ENCODE data around the gene PIP4P1.

Gene PIP4P1

DNA sequence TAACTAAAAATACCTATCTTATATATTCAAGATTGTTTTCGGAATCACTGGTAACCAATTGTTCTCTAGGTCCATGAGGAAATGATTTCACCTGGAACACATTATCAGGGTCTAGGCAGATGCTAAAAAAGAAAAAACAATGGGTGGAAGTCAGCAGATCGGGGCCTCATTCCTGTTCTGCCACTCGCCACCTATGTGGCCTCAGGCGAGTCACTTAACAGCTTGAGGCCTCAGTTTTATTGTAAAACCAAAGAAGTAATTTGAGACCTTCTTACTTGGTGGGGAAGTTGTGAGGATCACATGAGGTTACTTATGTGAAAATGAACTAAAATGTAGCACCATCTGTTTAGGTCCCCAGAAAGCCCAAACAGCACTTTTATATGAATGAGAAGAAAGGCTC, 37.9 kb upstream of the PIP4P1 start:
- DNase-seq (ENCODE audit: insufficient read length, low spot score), result no peak
- TF ChIP-seq, protein P1, sequence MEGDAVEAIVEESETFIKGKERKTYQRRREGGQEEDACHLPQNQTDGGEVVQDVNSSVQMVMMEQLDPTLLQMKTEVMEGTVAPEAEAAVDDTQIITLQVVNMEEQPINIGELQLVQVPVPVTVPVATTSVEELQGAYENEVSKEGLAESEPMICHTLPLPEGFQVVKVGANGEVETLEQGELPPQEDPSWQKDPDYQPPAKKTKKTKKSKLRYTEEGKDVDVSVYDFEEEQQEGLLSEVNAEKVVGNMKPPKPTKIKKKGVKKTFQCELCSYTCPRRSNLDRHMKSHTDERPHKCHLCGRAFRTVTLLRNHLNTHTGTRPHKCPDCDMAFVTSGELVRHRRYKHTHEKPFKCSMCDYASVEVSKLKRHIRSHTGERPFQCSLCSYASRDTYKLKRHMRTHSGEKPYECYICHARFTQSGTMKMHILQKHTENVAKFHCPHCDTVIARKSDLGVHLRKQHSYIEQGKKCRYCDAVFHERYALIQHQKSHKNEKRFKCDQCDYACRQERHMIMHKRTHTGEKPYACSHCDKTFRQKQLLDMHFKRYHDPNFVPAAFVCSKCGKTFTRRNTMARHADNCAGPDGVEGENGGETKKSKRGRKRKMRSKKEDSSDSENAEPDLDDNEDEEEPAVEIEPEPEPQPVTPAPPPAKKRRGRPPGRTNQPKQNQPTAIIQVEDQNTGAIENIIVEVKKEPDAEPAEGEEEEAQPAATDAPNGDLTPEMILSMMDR (IDR thresholded peaks at IDR 0.05; ENCODE audit: insufficient read depth, missing control alignments), result no peak
- FAIRE-seq, result no peak

DNA sequence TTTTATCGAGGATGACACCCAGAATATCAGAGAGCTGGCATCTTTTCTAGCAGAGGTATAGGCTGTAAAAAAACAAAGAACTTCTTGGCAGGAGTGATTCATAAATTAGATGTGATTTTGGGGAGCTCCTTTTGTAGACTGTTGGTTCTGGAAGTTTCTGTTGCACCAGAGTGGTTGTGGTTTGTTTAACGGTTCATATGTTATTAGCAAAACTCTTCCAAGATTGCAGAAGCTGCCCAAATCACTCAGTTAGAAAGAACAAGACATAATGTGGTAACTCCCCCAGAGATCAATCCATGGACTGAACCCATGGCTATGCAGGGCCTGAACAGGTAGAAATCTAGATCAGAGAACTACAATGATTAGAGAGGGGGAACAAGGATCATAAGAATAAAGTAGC, 37.4 kb upstream of the PIP4P1 start:
- TF ChIP-seq, protein P1 (IDR thresholded peaks at IDR 0.05; ENCODE audit: insufficient read depth, missing control alignments), result no peak
- FAIRE-seq, result no peak
- DNase-seq (ENCODE audit: insufficient read length, low spot score), result no peak

DNA sequence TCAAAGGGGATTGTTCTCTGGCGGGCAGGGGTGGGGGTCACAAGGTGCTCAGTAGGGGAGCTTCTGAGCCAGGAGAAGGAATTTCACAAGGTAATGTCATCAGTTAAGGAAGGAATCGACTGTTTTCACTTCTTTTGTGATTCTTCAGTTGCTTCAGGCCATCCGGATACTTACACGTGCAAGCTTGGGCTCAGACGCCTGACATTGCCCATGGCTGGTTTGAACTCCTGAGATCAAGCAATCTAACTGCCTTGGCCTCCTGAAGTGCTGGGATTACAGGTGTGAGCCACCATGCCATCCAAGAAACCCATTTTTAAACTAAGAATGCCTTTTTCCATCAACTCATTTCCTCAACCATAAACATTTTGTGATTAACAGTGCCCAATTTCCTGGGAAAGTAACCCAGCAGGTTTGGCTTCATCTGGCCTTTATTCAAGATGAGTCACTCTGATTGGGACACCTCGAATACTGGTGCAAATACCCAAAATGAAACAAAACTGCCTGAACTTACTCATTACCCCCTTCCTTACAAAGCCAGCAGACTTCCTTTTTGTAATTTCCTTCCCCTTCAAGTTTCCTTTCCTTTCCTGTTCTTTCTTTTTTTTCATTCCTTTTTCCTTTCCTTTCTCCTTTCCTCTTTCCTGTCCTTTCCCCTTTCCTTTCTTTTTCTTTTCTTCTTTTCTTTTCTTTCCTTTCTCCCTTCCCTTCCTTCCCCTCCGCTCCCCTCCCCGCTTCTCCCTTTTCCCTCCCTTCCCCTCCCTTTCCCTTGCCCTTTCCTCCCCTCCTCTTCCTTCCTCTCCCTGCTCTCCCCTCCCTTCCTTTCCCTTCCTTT, 33.9 kb upstream of the PIP4P1 start:
- TF ChIP-seq, protein P1 (IDR thresholded peaks at IDR 0.05; ENCODE audit: insufficient read depth, missing control alignments), result no peak
- DNase-seq (ENCODE audit: insufficient read length, low spot score), result no peak
- no peak for FAIRE-seq

DNA sequence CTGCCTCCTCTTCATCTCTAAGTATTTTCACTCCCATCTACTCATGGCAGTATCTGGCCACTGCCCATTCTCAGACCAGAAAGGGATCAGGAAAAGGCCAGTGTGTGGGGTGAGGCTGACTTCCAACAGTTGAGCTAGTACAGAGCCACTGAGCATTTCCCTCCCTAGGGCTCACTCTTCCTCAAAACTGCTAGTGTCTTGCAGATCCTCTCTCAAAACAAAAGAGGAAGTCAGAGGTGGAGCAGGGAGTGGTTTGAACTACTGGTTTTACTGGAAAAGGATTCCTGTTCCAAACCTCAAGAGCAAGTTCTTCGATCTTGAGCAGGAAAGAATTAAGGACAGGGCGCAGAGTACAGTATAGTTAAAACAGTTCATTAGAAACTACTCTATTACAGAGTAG, 32.4 kb upstream of the PIP4P1 start:
- FAIRE-seq (no peak), DNase-seq (ENCODE audit: insufficient read length, low spot score) (no peak)
- TF ChIP-seq, protein P1 (IDR thresholded peaks at IDR 0.05; ENCODE audit: insufficient read depth, missing control alignments), result no peak

DNA sequence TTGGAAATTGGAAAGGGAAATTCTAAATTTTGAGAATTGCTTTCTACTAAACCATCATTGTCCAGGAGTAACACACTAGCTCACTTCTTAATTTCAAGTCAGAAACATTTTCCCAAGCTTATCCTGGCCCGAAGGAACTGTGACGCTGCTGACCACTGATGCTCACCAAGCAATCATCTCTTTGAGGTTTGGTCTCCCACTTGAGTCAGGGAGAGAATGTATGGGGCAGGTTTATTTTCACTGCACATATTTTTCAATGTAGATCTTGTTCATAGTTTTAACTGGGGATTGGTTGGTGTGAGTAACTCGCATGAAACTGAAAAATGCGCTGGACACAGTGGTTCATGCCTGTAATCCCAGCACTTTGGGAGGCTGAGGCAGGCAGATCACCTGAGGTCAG, 31.3 kb upstream of the PIP4P1 start:
- DNase-seq (ENCODE audit: insufficient read length, low spot score) (no peak), FAIRE-seq (no peak)

DNA sequence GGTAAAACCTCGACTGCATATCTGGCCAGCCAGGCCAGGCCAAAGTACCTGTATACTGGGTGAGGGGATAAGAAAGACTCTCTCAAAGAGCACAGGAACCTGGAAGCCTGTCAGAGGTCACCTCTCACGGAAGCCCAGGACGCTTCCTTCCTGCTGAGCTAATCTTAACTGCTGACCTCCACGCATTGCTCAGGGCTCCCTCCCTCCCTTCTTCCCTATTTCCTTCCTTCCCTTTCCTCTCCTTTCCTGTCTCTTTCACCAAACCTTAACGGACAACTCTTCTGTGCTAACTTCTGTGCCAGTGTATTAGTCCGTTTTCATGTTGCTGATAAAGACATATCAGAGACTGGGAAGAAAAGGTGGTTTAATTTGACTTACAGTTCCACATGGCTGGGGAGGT, 29.3 kb upstream of the PIP4P1 start:
- no peak for FAIRE-seq
- TF ChIP-seq, protein P1 (IDR thresholded peaks at IDR 0.05; ENCODE audit: insufficient read depth, missing control alignments), result no peak
- DNase-seq (ENCODE audit: insufficient read length, low spot score), result no peak

More for the DNA sequence above, 31.3 kb upstream of the PIP4P1 start:
- TF ChIP-seq, protein P1 (IDR thresholded peaks at IDR 0.05; ENCODE audit: insufficient read depth, missing control alignments), result no peak
